Activated CD8-positive, alpha-beta memory T cell treated with anti-CD3 and anti-CD28 coated beads, Interleukin-2, amount 50 U/mL, for 4 hours (primary cell): ENCODE measurements around the gene SUV39H1.
"Not testable (repeated sequence)": the region's sequence is repeated elsewhere in the genome, so short reads cannot be mapped to it uniquely, and the experiment has no call there.

Experiments
- DNase-seq: peaks from one replicate; pipeline ENCODE4 v3.0.0-alpha.2; 2020

SUV39H1 gene

DNA sequence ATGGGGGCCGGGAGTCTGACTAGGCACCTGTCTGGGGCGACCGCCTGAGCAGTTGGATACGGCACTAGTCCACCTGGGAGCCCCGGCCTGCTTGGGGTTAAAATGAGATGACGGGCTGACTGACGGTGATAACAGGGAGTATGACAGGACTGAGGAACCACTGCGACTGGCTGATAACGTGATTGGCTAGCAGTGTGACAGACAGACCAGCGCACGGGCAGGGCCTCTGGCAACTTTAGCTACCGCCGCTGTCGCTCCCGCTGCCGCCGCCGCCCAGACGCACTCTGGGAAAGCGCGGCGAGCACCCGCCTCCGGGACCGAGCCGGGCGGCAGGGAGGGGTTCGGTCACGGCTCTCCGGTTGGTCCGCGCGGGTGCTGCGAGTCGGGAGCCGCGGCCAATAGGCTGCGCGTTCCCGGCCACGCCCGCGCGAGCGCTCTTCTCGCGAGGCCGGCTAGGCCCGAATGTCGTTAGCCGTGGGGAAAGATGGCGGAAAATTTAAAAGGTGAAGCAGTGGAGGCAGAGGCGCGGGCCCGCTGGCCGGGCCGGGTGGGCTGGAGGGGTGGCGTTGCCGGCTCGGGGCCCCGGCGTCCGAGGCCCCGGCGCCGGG lies at the start of gene SUV39H1:
Gene SUV39H1, plus strand, starts transcription at position 434 of the 608 bp plus-strand sequence. Its CDS starts 51 bp downstream, at position 485.
- peak; percentile 80 for DNase-seq

DNA sequence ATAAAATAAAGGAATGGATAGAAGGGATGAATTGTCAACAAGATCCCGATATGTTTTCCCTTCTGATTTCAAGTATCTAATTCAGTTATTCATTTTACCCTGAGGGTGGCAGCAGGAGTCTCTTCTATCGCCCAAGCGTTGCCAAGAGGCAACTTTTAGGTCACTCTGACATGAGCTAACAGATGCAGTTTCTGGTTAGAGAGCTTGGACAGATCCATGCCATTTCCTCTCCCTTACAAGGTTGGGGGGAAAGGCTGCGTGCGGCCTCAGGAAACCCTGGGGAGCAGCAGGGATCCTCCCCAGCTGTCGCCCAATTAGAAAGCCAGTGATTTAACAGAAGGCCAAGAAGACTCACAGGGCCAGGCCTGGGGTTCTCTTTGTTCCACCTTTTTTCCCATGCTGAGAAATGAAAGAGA lies 48.2 kb upstream of the SUV39H1 start:
- peak; percentile 28 for DNase-seq

DNA sequence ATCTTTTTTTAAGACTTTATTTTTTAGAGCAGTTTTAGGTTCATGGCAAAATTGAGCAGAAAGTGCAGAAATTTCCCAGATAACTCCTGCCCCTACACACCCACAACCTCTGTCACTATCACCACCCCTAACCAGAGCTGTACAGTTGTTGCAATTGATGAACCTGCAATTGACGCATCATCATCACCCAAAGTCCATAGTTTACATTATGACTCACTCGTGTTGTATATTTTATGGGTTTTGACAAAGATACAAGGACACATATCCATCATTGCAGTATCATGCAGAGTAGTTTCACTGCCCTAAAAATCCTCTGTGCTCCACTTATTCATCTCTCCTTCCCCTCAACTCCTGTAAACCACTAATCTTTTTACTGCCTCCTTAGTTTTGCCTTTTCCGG lies 47.4 kb upstream of the SUV39H1 start:
- DNase-seq: no peak

GRCh38 chrX:48652055-48652579 lies 44.4 kb upstream of the SUV39H1 start:
- DNase-seq: not testable (repeated sequence)

GRCh38 chrX:48654746-48655145 lies 41.8 kb upstream of the SUV39H1 start:
- DNase-seq: not testable (repeated sequence)

DNA sequence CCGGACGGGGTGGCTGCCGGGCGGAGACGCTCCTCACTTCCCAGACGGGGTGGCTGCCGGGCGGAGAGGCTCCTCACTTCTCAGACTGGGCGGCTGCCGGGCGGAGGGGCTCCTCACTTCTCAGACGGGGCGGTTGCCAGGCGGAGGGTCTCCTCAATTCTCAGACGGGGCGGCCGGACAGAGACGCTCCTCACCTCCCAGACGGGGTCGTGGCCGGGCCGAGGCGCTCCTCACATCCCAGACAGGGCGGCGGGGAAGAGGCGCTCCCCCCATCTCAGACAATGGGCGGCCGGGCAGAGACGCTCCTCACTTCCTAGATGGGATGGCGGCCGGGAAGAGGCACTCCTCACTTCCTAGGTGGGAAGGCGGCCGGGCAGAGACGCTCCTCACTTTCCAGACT lies 36.8 kb upstream of the SUV39H1 start:
- not testable (repeated sequence) for DNase-seq

GRCh38 chrX:48663241-48663640 lies 33.3 kb upstream of the SUV39H1 start:
- no peak for DNase-seq

- DNase-seq: no peak
Measured at GRCh38 chrX:48664156-48664555, 32.4 kb upstream of the SUV39H1 start.

DNA sequence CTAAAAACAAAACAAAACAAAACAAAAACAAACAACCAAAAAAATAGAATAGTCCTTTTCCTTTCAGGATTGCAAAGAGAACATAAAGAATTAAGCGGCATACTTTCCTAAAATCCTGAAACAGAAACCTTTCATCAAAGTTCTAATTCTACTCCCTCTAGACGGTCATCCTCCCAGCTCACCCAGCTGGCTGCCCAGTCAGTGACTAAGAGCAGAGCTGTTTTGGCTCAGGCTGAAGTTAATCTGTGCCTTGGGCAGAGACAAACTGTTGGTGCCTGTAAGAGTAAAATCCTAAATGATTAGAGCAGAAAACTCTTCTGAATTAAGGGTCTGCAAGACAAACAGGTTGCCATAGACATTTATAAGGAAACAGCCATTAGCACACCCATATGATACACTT lies 30.5 kb upstream of the SUV39H1 start:
- DNase-seq: no peak

DNA sequence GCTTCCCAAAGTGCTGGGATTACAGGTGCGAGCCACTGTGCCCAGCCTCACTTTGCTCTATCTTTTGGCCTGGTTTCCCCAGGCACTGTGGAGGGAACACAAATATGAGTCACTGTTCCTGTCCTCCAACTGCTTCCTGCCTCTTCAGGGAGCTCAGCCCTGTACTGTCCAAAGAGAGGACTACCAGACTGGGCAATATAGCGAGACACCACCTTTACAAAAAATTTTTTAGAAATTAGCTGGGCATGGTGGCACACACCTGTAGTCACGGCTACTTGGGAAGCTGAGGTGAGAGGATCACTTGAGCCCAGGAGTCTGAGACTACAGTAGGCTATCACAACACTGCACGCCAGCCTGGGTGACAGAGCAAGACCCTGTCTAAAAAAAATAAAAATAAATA lies 29.9 kb upstream of the SUV39H1 start:
- DNase-seq: no peak

DNA sequence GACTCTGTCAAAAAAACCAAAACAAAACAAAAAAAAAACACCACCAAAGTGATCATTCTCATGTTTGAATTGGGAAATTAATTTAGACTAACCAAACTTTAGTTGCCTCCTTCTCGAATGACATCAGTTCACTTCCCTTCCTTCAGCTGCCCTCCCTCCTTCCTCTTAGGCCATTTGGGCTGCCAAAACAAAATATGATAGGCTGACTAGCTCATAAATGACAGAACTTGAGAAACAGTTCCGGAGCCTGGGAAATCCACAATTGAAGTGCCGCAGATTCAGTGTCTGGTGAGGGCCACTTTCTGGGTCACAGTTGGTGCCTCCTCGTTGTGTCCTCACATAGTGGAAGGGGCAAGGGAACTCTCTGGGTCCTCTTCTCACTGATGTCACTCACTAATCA lies 29.0 kb upstream of the SUV39H1 start:
- no peak for DNase-seq

DNA sequence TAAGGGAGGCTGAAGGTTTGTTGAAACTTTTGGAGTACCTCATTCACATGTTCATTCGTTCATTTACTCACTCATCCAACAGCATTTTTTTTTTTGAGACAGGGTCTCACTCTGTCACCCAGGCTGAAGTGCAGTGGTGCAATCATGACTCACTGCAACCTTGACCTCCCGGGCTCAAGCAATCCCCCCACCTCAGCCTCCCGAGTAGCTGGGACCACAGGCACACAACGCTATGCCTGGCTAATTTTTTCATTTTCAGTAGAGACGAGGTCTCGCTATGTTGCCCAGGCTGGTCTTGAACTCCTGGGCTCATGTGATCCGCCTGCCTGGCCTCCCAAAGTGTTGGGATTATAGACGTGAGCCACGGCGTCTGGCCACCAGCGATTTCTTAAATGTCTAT lies 28.3 kb upstream of the SUV39H1 start:
- DNase-seq: not testable (repeated sequence)

- DNase-seq: peak; percentile 81
Measured at GRCh38 chrX:48676106-48676892, 20.2 kb upstream of the SUV39H1 start.

GRCh38 chrX:48676893-48677270 lies 19.7 kb upstream of the SUV39H1 start:
- no peak for DNase-seq

GRCh38 chrX:48677516-48677915 lies 19.0 kb upstream of the SUV39H1 start:
- DNase-seq: no peak

DNA sequence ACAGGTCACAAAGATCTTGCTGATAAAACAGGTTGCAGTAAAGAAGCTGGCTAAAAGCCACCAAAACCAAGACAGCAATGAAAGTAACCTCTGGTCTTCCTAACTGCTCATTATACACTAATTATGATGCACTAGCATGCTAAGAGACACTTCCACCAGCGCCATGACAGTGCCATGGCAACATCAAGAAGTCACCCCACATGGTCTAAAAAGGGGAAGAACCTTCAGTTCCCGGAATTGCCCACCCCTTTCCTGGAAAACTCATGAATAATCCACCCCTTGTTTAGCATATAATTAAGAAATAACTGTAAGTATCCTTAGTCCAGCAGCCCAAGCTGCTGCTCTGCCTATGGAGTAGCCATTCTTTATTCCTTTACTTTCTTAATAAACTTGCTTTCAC lies 16.1 kb upstream of the SUV39H1 start:
- not testable (repeated sequence) for DNase-seq

GRCh38 chrX:48680925-48681324 lies 15.6 kb upstream of the SUV39H1 start:
- DNase-seq: not testable (repeated sequence)

GRCh38 chrX:48681539-48682183 lies 14.9 kb upstream of the SUV39H1 start:
- no peak for DNase-seq

DNA sequence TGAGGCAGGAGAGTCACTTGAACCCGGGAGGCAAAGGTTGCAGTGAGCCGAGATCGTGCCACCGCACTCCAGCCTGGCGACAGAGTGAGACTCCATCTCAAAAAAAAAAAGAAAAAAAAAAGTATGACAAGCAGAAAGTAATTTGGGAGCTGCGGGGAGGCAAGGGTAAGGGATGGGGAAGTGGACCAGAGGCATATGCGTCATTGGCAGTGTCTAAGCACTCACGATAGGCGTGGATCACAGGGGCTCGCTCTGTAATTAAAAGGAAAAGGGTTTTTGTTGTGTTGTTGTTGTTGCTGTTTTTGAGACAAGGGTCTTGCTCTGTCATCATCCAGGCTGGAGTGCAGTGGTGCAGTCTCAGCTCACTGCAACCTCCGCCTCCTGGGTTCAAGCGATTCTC lies 13.7 kb upstream of the SUV39H1 start:
- not testable (repeated sequence) for DNase-seq

DNA sequence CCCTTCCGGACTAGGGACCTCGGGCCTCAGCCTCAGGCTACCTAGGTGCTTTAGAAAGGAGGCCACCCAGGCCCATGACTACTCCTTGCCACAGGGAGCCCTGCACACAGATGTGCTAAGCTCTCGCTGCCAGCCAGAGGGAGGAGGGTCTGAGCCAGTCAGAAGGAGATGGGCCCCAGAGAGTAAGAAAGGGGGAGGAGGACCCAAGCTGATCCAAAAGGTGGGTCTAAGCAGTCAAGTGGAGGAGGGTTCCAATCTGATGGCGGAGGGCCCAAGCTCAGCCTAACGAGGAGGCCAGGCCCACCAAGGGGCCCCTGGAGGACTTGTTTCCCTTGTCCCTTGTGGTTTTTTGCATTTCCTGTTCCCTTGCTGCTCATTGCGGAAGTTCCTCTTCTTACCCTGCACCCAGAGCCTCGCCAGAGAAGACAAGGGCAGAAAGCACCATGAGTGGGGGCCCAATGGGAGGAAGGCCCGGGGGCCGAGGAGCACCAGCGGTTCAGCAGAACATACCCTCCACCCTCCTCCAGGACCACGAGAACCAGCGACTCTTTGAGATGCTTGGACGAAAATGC lies 13.0 kb upstream of the SUV39H1 start, which contains the start of gene WAS:
Gene WAS, plus strand, starts transcription at position 389 of the 572 bp plus-strand sequence. Its CDS starts 55 bp downstream, at position 444.
- DNase-seq: no peak

GRCh38 chrX:48684134-48684533 lies 12.4 kb upstream of the SUV39H1 start:
- DNase-seq: no peak

DNA sequence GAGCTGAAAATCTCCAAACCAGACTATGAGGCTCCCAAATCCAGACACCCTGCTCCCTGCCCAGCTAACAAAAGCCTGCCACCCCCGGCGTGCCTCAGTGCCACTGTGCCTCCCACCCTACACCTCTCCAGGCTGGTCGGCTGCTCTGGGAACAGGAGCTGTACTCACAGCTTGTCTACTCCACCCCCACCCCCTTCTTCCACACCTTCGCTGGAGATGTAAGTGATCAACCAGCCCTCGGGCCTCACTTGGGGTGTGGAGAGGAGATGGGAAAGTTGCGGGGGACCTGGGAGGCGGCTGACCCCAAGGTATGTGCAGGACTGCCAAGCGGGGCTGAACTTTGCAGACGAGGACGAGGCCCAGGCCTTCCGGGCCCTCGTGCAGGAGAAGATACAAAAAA lies 11.1 kb upstream of the SUV39H1 start:
- no peak for DNase-seq

DNA sequence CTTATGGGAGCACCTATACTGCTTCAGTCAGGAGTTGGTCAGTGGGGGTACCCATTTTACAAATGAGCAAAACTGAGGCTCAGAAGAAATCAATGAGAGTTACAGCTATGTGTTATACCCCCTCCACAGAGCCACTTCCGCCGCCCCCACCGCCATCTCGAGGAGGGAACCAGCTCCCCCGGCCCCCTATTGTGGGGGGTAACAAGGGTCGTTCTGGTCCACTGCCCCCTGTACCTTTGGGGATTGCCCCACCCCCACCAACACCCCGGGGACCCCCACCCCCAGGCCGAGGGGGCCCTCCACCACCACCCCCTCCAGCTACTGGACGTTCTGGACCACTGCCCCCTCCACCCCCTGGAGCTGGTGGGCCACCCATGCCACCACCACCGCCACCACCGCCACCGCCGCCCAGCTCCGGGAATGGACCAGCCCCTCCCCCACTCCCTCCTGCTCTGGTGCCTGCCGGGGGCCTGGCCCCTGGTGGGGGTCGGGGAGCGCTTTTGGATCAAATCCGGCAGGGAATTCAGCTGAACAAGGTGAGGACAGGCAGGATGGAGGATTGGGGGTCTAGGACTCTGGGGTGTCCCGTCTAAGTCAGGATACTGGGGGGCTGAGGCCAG lies 7.9 kb upstream of the SUV39H1 start:
- no peak for DNase-seq
